Measurements from ENCODE around the gene AMOTL2.

The AMOTL2 gene

DNA sequence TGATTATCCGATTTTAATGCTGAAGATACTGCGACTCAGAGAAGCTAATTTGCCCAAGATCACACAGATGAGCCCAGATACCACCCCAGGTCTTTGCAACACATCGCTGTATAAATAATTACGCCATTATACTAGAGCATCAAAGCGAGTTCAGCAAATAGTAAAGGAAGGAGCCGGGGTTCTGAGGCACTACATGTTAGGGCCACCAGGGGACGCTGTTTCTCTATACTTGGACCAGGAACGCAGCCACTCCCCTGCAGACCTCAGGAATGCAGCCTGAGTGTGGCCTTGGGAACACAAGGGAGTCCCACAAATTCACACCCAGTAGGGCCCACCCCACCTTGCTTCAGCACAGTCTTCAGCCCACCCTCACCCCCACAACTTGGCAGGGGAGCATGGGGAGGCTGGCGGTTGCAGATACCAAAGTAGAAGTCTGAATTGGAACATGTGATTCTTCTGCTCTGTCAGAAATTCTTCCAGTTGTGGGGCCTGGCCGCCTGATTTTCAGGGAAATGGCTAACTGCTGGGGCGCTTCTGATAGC is 65.8 kb downstream of the AMOTL2 start:
- Histone ChIP-seq H3K9me2 (replicated peaks; ENCODE audit: control insufficient read depth, low read length) (no peaks in the 10 kb centered on the region), H3K36me3 (ENCODE audit: control insufficient read depth, low read length) (no peaks in the 10 kb centered on the region), H3K27me3 (ENCODE audit: control insufficient read depth, low read length) (peaks cover 4% of the 10 kb centered on the region; the same call in 1 of the 2 replicates), H3K79me2 (ENCODE audit: control insufficient read depth, low read length) (no peaks in the 10 kb centered on the region), H3K9me3 (ENCODE audit: control insufficient read depth, insufficient read depth, low read length) (no peaks in the 10 kb centered on the region), H3F3A (ENCODE audit: control insufficient read depth, insufficient read depth) (no peaks in the 10 kb centered on the region), H3K4me3 (ENCODE audit: low read length) (no peak overlapping the region), H3K4me2 (ENCODE audit: low read length) (peak overlapping the region; percentile 50), H3K4me1 (ENCODE audit: control insufficient read depth, low read length) (peaks cover 4% of the 10 kb centered on the region; the same call in 1 of the 2 replicates), H4K20me1 (ENCODE audit: control insufficient read depth, insufficient read depth, low read depth, low read length) (no peaks in the 10 kb centered on the region), H3K27ac (ENCODE audit: low read depth, low read length) (no peak overlapping the region)
- TF ChIP-seq EZH2phosphoT487 (IDR thresholded peaks at IDR 0.05; ENCODE audit: borderline replicate concordance, low read length), result no peak
- TF ChIP-seq, protein P1, sequence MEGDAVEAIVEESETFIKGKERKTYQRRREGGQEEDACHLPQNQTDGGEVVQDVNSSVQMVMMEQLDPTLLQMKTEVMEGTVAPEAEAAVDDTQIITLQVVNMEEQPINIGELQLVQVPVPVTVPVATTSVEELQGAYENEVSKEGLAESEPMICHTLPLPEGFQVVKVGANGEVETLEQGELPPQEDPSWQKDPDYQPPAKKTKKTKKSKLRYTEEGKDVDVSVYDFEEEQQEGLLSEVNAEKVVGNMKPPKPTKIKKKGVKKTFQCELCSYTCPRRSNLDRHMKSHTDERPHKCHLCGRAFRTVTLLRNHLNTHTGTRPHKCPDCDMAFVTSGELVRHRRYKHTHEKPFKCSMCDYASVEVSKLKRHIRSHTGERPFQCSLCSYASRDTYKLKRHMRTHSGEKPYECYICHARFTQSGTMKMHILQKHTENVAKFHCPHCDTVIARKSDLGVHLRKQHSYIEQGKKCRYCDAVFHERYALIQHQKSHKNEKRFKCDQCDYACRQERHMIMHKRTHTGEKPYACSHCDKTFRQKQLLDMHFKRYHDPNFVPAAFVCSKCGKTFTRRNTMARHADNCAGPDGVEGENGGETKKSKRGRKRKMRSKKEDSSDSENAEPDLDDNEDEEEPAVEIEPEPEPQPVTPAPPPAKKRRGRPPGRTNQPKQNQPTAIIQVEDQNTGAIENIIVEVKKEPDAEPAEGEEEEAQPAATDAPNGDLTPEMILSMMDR (IDR thresholded peaks at IDR 0.05; ENCODE audit: low read depth, low read length, poor library complexity, severe bottlenecking), result peak; percentile 98

DNA sequence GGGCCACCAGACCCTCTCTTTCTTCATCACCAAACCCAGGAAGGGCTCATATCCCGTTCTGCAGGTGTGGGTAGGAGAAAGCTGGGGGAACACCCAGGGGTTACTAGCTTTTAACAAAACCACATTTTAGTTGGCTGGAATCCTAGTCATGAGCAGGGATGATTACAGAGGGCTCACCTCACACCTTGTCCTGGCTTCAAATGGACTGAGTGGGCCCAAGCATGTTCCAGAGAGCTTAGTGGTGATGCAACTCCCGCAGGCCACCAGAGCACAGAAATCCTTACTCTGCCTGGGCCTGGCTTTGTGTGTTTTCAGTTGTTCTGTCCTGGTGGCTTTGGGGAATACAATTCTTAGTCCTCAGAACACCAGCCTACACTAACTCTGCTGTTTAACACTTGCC is 66.8 kb downstream of the AMOTL2 start:
- Histone ChIP-seq H3K9me3 (ENCODE audit: control insufficient read depth, insufficient read depth, low read length) (no peaks in the 10 kb centered on the region), H3F3A (ENCODE audit: control insufficient read depth, insufficient read depth) (no peaks in the 10 kb centered on the region), H3K9me2 (replicated peaks; ENCODE audit: control insufficient read depth, low read length) (no peaks in the 10 kb centered on the region), H3K4me1 (ENCODE audit: control insufficient read depth, low read length) (peaks cover 4% of the 10 kb centered on the region; the same call in 1 of the 2 replicates), H3K27ac (ENCODE audit: low read depth, low read length) (no peak overlapping the region), H3K79me2 (ENCODE audit: control insufficient read depth, low read length) (no peaks in the 10 kb centered on the region), H4K20me1 (ENCODE audit: control insufficient read depth, insufficient read depth, low read depth, low read length) (no peaks in the 10 kb centered on the region), H3K27me3 (ENCODE audit: control insufficient read depth, low read length) (peaks cover 4% of the 10 kb centered on the region; the same call in 1 of the 2 replicates), H3K4me3 (ENCODE audit: low read length) (no peak overlapping the region), H3K36me3 (ENCODE audit: control insufficient read depth, low read length) (no peaks in the 10 kb centered on the region), H3K4me2 (ENCODE audit: low read length) (no peak overlapping the region)
- TF ChIP-seq EZH2phosphoT487 (IDR thresholded peaks at IDR 0.05; ENCODE audit: borderline replicate concordance, low read length), result no peak
- TF ChIP-seq, protein P1 (IDR thresholded peaks at IDR 0.05; ENCODE audit: low read depth, low read length, poor library complexity, severe bottlenecking), result no peak

DNA sequence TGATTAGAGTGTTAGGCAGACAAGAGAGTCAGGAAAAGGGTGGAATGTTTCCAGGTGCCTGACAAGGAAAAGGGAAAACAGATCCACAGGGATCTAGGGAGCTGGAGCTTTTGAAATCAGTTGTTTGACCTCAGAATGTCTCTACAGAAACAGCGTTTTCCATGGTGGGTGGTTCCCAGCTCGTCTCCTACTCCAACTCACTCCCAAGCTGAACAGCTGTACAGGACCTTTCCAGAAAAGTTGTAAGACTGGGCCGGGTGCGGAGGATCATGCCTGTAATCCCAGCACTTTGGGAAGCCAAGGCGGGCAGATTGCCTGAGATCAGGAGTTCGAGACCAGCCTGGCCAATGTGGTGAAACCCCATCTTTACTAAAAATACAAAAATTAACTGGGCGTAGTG is 67.9 kb downstream of the AMOTL2 start:
- Histone ChIP-seq H3K27me3 (ENCODE audit: control insufficient read depth, low read length) (peaks cover 4% of the 10 kb centered on the region; the same call in 1 of the 2 replicates), H3K36me3 (ENCODE audit: control insufficient read depth, low read length) (no peaks in the 10 kb centered on the region), H3K4me1 (ENCODE audit: control insufficient read depth, low read length) (peaks cover 4% of the 10 kb centered on the region; the same call in 1 of the 2 replicates), H3K9me3 (ENCODE audit: control insufficient read depth, insufficient read depth, low read length) (no peaks in the 10 kb centered on the region), H3K9me2 (replicated peaks; ENCODE audit: control insufficient read depth, low read length) (no peaks in the 10 kb centered on the region), H3K79me2 (ENCODE audit: control insufficient read depth, low read length) (no peaks in the 10 kb centered on the region), H3K4me3 (ENCODE audit: low read length) (no peak overlapping the region), H3F3A (ENCODE audit: control insufficient read depth, insufficient read depth) (no peaks in the 10 kb centered on the region), H4K20me1 (ENCODE audit: control insufficient read depth, insufficient read depth, low read depth, low read length) (no peaks in the 10 kb centered on the region), H3K27ac (ENCODE audit: low read depth, low read length) (no peak overlapping the region), H3K4me2 (ENCODE audit: low read length) (no peak overlapping the region)
- no peak for TF ChIP-seq EZH2phosphoT487 (IDR thresholded peaks at IDR 0.05; ENCODE audit: borderline replicate concordance, low read length)
- TF ChIP-seq, protein P1 (IDR thresholded peaks at IDR 0.05; ENCODE audit: low read depth, low read length, poor library complexity, severe bottlenecking), result no peak

All from DOHH2 (cell line).